Osteocyte (in vitro differentiated cells): ENCODE data around the gene RAPSN. TPM values are rescaled to one million over a fixed set of nuclear protein-coding genes. Genes with fewer than 3 reads are reported as not detected.

Experiments
- DNase-seq: peaks from one replicate; pipeline ENCODE4 v3.0.0; 2021; ENCODE audit warnings: mixed read lengths; ENCODE audit not compliant: unreplicated experiment; ENCODE audit errors: extremely low spot score
- H3K27ac Mint-ChIP-seq: one replicate; pipeline ENCODE4 v1.8.0; 2021; ENCODE audit warnings: mild to moderate bottlenecking, mixed read lengths; ENCODE audit not compliant: unreplicated experiment
- H3K27me3 Mint-ChIP-seq: one replicate; pipeline ENCODE4 v1.8.0; 2021; ENCODE audit warnings: mixed read lengths; ENCODE audit not compliant: unreplicated experiment
- H3K36me3 Mint-ChIP-seq: one replicate; pipeline ENCODE4 v1.8.0; 2021; ENCODE audit warnings: mixed read lengths; ENCODE audit not compliant: unreplicated experiment
- H3K4me1 Mint-ChIP-seq: one replicate; pipeline ENCODE4 v1.8.0; 2021; ENCODE audit warnings: mixed read lengths; ENCODE audit not compliant: unreplicated experiment
- H3K4me3 Mint-ChIP-seq: one replicate; pipeline ENCODE4 v1.8.0; 2021; ENCODE audit warnings: mild to moderate bottlenecking, moderate library complexity, mixed read lengths; ENCODE audit not compliant: unreplicated experiment
- H3K9me3 Mint-ChIP-seq: one replicate; pipeline ENCODE4 v1.8.0; 2021; ENCODE audit warnings: mixed read lengths; ENCODE audit not compliant: unreplicated experiment
- total RNA-seq: library from RNA; stranded (reverse); gene quantifications from 2 replicates; pipeline ENCODE4 v1.2.1, GENCODE V29; 2021
- TF ChIP-seq, protein P1 (sequence below): fragments of 200-600 bp; sonication (generic); IDR thresholded peaks from 2 replicates; pipeline ENCODE4 v1.5.0; 2021; ENCODE audit warnings: antibody characterized with exemption, mild to moderate bottlenecking, moderate library complexity

Gene RAPSN
- total RNA-seq, 1 donor from 2014 or later = 0.24 TPM

DNA sequence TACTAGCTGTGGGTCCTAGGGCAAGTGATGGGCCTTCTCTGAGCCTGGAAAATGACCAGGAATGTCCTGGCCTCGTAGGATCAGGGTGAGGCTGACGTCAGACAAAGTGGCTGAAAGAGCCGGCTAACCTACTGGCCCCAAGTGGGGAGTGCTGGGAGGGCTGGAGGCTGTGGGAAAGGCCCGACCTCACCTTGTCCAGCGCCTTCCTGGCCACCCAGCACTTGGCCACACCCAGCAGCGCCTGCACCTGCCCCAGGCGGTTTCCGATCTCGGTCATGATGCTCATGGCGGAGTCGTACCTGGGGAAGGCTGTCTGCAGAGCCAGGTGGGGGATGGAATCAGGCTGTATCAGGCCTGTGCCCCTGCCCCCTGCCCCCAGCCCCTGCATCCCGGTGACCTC is 7.5 kb downstream of the RAPSN start:
- DNase-seq = no peak
- Mint-ChIP-seq H3K27me3 (no peaks in the 10 kb centered on the region), H3K9me3 (no peaks in the 10 kb centered on the region), H3K4me1 (no peaks in the 10 kb centered on the region), H3K27ac (no peak overlapping the region), H3K36me3 (no peaks in the 10 kb centered on the region), H3K4me3 (no peak overlapping the region)
- TF ChIP-seq, protein P1, sequence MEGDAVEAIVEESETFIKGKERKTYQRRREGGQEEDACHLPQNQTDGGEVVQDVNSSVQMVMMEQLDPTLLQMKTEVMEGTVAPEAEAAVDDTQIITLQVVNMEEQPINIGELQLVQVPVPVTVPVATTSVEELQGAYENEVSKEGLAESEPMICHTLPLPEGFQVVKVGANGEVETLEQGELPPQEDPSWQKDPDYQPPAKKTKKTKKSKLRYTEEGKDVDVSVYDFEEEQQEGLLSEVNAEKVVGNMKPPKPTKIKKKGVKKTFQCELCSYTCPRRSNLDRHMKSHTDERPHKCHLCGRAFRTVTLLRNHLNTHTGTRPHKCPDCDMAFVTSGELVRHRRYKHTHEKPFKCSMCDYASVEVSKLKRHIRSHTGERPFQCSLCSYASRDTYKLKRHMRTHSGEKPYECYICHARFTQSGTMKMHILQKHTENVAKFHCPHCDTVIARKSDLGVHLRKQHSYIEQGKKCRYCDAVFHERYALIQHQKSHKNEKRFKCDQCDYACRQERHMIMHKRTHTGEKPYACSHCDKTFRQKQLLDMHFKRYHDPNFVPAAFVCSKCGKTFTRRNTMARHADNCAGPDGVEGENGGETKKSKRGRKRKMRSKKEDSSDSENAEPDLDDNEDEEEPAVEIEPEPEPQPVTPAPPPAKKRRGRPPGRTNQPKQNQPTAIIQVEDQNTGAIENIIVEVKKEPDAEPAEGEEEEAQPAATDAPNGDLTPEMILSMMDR = no peak

- H3K4me1 Mint-ChIP-seq = no peaks in the 10 kb centered on the region
- TF ChIP-seq, protein P1 = no peak
- no peak overlapping the region for H3K27ac Mint-ChIP-seq
- H3K27me3 Mint-ChIP-seq = no peaks in the 10 kb centered on the region
- DNase-seq = no peak
- H3K36me3 Mint-ChIP-seq = no peaks in the 10 kb centered on the region
- H3K9me3 Mint-ChIP-seq = no peaks in the 10 kb centered on the region
- H3K4me3 Mint-ChIP-seq = no peak overlapping the region
Measured at GRCh38 chr11:47440054-47440476, 8.9 kb downstream of the RAPSN start.

DNA sequence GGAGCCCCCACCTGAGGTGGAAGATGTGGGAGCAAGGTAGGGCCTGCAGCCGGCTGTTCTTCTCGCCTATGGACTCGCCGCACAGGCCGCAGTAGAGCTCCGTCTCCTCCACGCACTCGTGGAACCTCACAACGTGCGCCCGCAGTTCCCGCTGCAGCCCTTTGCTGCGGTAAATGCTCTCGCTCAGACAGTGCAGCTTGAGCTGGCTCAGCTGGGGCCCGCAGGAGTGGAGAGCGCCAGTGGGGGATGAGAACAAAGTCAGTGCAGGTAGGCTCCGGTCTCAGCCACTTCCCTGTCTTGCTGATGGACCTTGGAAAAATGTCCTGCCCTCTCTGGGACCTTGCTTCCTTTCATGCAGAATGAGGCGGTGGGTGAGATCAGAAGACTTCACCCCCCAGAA is 10.2 kb downstream of the RAPSN start:
- Mint-ChIP-seq H3K9me3 (no peaks in the 10 kb centered on the region), H3K4me1 (no peaks in the 10 kb centered on the region), H3K27me3 (no peaks in the 10 kb centered on the region), H3K4me3 (no peak overlapping the region), H3K27ac (no peak overlapping the region), H3K36me3 (no peaks in the 10 kb centered on the region)
- TF ChIP-seq, protein P1 = no peak
- no peak for DNase-seq

GRCh38 chr11:47437746-47438418 is 11.1 kb downstream of the RAPSN start:
- TF ChIP-seq, protein P1 = no peak
- H3K9me3 Mint-ChIP-seq = no peaks in the 10 kb centered on the region
- H3K27me3 Mint-ChIP-seq = no peaks in the 10 kb centered on the region
- DNase-seq = no peak
- no peak overlapping the region for H3K27ac Mint-ChIP-seq
- H3K4me1 Mint-ChIP-seq = no peaks in the 10 kb centered on the region
- no peaks in the 10 kb centered on the region for H3K36me3 Mint-ChIP-seq
- no peak overlapping the region for H3K4me3 Mint-ChIP-seq

DNA sequence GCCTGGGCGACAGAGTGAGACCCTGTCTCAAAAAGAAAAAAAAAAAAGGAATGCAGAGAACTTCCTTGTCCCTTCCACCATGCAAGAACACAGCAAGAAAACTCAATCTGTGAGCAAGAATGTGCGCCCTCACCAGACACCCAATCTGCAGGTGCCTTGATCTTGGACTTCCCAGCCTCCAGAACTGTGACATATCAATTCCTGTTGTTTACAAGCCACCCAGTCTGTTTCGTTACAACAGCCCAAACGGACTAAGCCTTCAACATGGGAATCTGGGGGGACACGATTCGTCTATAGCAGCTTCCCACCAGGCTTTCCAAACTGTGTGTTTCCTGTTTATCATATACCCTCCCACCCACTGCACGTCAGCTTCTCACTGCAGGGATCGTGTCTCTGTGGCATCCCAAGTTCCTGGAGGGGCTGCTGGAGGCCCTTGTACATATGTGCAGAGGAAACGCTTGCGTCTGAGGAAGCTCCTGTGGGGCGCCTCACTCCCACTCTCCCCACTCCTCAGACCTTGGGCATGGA is 11.7 kb downstream of the RAPSN start:
- H3K9me3 Mint-ChIP-seq = no peaks in the 10 kb centered on the region
- no peaks in the 10 kb centered on the region for H3K4me1 Mint-ChIP-seq
- no peaks in the 10 kb centered on the region for H3K36me3 Mint-ChIP-seq
- H3K27ac Mint-ChIP-seq = no peak overlapping the region
- no peak overlapping the region for H3K4me3 Mint-ChIP-seq
- no peaks in the 10 kb centered on the region for H3K27me3 Mint-ChIP-seq
- TF ChIP-seq, protein P1 = no peak
- no peak for DNase-seq
